HG03039 (cell line): ENCODE data around the gene FRMPD1.
"Not testable (repeated sequence)": the region's sequence is repeated elsewhere in the genome, so short reads cannot be mapped to it uniquely, and the experiment has no call there.

ENCODE experiments used
- ATAC-seq: cut with Tn5 transposase; IDR thresholded peaks from one replicate; pipeline ENCODE4 v1.9.1; 2021; ENCODE audit warnings: mild to moderate bottlenecking, moderate library complexity; ENCODE audit not compliant: unreplicated experiment

FRMPD1 gene

DNA sequence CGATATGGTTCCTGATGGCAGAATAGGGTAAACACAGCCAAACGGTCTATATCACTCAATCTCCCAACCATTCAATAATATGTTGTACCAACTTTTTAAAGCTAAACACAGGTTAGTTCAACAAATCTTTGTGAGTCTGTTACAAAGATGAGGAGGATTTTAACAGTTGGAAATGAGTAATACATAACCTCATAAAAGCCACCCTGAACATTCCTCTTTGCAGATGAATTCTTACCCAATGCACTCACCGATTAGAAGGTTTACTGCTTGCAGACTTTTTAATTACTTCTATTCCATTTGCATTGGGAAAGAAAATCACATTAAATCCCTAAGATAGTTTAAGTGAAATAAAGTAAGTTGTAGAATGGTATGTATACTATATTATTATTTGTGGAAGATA is 79.5 kb downstream of the FRMPD1 start:
- no peak for ATAC-seq

DNA sequence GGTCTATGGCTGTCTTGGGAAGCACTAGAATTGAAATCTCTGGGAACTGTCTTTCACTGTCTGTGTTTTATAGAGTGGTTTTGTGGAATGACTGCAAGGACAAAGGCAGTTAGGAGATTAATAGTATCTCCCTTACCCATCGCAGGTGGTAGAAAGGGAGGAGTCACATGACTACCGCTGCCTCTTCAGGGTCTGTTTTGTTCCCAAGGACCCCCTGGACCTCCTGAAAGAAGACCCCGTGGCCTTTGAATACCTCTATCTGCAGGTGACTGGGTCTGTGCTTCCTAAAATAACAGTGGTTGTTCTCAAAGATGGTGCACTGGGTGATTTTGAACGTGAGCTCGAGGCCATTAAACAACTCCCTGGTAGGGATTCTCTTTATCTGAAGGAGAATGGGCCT is 80.1 kb downstream of the FRMPD1 start:
- no peak for ATAC-seq

DNA sequence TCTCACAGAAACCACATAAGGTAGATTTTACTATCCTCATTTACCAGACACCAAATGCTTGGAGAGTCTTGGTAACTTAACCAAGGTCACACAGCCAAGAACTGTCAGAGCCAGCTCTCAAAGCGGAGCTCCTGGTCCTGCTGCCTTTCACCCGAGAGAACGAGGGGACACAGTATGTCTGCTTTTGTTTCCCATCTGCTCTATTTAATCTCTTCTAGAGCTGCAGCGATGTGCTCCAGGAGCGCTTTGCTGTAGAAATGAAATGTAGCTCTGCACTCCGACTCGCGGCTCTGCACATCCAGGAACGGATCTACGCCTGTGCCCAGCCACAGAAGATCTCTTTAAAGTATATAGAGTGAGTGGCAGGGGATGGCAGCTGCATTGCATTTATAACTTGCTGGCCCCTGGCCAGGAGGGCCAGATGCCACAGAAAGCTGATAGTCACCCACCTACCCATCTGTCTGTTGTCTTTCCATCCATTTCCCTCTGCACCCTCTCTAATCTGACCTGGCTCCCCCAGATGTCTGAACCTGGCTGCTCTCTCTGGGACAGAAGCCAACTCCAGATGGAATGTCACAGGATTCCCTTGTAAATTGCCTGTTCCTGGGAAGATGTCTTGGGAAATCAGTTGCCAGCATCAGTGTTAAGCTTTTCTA is 81.5 kb downstream of the FRMPD1 start:
- ATAC-seq: no peak

DNA sequence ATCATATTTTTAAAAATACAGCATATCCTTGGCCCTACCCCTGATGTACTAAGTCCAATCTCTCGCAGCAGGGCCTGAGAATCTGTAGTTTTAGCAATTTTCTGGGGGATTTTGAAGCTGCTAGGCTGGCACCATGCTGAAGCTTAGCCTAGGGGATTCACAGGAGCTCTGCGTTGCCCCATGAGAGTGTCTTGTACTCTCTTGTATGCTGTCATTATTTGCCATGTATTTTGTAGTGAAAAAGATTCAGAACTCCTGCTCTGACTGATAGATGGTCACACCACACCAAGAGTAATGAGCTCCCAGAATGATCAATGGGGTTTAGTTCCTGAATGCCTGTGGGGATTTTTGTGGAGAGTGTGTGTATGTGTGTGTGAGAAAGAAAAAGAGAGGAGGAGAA is 82.2 kb downstream of the FRMPD1 start:
- ATAC-seq: no peak

DNA sequence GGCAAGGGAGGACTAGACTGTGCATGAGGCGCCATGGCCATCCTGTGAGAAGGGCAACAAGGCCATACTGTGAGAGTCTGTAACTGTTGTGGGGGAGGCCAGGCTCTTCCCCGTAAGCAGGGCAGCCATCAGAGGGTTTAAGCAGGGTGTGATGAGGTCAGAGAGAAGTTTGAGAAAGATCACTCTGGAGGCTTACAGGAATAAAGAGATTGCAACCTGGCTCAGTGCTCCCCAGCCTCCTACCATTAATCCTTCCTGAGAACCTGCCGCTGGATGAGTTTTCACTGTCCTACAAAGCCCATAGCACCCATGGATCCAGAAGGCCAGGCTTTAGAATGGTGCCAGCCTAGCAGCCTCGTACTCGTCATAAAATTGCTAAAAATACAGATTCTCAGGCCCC is 88.5 kb downstream of the FRMPD1 start:
- ATAC-seq: no peak

DNA sequence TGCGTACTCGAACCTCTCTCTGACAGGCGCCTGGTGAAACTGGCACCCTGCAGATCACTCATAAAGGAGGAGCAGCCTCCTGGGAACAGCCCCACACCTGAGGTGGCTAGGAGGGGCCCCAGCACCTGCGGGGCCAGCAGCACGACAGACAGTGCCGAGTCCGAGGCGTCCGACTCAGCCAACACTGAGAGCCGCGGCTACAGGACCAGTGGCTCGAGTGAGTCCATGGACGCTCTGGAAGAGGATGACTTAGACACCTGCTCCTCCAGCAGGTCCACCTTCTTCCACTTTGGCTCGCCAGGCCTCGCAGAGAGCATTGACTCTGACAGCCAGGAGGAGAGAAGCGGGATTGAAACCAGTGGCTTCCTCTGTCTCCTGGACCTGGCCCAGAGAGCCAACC is 89.4 kb downstream of the FRMPD1 start:
- ATAC-seq: no peak

DNA sequence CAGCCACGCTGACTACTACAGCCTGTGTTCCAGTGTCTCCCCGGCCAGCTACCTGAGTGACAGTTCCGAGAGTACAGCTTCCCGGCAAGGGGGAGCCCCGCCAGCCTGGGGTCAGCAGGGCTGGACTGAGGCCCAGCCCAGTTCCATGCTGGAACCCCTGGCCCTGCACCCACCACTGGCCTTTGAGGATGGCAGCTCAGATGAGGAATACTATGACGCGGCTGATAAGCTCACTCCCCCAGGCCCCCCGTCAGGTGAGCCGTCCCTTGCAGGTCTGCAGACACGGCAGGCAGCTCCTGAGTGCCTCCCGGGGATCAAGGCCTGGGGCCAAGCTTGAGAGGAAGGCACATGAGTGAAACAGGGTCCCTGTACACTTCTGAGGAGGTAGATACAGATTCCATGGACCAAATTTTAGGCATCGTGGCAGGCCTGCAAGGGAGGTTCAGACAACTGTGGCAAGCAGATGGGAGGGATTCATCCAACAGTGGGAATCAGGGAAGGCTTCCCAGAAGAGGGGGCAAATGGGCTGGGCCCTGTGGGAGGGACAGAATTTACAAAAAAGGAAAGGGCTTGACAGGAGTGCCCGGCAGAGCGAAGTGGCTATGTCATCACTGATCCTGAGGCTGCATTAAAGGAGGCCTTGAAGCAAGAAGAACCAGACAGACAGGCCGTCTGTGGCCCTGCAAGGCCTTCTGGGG is 90.0 kb downstream of the FRMPD1 start:
- ATAC-seq: no peak

DNA sequence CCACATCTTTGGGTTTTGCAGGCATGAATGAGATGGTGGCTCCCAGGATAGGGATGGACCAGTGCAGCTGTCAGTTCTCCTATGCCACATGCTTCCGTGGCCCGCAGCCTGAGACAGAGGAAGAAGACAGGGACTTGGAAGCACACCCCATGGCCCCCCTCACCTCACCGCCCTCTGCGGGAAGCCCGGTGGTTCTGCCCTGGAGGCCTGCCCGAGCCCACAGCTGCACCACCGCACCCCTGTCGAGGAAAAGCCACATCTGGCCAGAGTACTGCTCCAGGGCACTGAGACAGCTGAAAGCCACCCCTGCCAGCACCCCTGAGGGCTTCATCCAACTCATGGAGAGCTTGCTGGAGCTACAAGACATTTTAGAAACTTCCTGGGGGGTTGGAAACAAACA is 95.2 kb downstream of the FRMPD1 start:
- ATAC-seq: no peak

DNA sequence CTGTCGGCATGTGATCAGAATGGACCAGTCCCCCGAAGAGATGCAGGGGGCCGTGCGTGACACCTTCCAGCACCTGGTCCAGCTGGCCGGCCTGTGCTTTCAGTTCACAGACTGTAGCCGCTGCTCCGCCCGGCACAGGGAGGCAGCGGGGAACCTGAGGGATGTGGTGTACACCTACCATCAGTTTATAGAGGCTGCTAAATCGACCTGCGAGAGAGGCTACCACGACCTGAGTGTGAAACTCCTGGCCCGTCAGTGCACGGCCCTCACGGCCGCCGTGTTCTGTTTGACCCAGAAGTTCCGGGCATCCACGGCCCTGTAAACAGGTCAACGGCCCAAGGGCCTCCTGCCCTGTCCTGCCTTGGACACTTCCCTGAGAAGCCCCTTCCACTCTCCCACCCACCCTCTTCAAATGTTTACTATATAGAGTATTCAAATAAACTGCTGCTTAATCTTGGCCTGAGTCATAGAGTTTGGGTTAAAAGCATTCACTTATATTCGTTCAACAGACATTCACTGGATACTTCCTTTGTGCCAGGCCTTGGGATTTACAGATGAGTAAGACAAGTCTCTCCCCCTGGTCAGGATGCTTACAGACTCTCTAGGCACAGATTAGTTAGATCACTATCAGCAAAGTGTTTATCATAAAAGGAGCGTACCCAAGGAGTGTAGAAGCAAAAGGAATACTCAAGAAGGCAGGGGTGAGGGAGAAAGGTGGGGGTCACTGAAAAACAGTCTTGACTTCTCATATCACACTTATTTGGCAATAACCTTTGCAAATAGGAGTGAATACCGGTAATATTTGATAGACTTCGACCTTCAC is 95.9 kb downstream of the FRMPD1 start:
- ATAC-seq: no peak

DNA sequence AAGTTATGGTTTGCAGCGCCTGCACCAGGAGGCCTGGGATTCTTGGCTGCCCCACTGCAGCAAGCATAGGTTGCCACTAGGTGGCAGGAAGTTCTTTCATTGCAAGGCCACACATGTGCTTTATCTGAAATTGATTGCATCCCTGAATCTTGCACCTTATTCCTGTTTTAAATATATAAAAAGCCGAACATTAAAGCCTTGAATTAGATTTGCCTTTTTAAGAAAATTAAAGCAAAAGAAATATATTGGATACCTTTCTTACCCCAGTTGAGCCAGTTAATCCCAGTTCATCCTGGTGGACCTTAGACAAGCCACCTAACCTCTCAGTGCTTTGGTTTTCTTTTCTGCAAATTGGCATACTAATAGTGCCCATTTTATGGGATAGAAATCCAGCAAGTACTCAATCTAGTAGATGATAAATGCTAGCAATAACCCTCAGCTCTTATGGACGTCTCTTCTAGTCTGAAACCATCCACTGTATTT is 96.6 kb downstream of the FRMPD1 start:
- no peak for ATAC-seq

DNA sequence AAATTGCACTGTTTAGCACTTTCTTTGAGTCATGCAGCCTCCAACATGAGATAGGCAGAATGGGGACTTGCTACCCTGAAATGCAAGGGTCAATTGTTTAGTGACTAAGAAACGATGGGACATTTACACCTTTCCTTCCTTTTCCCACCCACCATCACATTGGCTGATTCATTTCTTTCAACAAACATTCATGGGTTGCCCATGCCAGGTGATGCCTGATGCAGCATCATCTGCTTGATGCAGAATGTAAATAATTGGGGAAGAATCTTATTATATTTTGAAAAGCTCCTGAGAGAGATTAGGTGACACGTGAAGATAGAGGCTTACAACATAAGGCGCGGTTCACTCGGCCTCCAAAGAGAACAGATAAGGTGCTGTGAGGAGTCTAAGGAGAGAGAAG is 98.4 kb downstream of the FRMPD1 start:
- no peak for ATAC-seq

DNA sequence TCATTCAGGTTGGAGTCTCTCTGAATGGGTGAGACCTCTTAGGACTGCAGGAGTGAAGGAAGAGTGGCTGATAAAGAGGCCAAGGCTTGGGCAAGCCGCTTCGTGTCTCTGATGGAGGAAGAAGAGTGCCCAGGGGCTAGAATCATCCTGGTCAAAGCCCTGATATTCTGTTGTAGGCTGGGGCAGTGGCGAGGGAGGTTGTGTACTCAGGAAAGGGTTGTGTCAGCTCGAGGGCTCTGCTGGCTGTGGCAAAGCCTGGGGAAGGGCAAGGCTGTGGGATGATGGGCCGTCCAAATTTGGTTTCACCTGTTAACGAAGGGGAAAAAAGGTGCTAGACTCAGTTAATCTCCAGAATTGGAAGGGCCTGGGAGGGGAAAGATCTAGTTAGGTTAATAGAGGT is 100.4 kb downstream of the FRMPD1 start:
- ATAC-seq: no peak

DNA sequence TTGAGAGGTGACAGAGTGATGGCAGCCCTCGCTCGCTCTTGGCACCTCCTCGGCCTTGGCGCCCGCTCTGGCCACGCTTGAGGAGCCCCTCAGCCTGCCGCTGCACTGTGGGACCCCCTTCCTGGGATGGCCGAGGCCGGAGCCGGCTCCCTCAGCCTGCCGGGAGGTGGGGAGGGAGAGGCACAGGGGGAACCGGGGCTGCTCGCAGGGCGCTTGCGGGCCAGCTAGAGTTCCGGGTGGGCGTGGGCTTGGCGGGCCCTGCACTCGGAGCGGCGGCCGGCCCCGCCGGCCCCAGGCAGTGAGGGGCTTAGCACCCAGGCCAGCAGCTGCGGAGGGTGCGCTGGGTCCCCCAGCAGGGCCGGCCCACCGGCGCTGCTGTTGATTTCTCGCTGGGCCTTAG is 101.0 kb downstream of the FRMPD1 start:
- ATAC-seq: not testable (repeated sequence)

DNA sequence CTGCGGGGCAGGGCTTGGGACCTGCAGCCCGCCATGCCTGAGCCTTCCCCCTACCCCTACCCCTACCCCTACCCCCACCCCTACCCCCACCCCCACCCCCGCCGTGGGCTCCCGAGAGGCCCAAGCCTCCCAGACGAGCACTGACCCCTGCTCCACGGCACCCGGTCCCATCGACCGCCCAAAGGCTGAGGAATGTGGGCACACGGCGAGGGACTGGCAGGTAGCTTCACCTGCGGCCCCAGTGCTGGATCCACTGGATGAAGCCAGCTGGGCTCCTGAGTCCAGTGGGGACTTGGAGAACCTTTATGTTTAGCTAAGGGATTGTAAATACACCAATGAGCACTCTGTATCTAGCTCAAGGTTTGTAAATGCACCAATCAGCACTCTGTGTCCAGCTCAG is 101.4 kb downstream of the FRMPD1 start:
- ATAC-seq: not testable (repeated sequence)

DNA sequence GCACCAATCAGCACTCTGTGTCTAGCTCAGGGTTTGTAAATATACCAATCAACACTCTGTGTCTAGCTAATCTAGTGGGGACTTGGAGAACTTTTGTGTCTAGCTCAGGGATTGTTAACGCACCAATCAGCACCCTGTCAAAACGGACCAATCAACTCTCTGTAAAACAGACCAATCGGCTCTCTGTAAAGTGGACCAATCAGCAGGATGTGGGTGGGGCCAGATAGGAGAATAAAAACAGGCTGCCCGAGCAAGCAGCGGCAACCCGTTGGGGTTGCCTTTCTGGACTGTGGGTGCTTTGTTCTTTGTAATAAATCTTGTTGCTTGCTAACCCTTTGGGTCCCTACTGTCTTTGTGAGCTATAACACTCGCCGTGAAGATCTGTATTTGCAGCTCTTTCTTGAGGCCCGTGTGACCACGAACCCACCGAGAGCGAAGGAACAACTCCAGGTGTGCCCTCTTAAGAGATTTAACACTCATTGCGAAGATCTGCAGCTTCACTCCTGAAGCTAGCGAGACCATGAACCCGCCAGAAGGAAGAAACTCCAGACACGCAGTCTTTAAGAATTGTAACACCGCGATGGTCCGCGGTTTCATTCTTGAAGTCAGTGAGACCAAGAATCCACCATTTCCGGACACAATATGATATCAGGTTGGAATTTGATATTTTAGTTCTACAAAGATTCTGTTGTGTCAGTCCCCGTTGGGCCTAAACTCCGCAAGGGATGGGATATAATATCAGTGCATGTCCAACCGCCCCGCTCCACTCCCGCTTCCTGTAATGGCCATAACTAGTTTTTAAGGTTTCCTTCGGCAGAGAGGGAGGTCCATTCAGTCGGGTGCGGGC is 102.1 kb downstream of the FRMPD1 start:
- ATAC-seq: no peak

DNA sequence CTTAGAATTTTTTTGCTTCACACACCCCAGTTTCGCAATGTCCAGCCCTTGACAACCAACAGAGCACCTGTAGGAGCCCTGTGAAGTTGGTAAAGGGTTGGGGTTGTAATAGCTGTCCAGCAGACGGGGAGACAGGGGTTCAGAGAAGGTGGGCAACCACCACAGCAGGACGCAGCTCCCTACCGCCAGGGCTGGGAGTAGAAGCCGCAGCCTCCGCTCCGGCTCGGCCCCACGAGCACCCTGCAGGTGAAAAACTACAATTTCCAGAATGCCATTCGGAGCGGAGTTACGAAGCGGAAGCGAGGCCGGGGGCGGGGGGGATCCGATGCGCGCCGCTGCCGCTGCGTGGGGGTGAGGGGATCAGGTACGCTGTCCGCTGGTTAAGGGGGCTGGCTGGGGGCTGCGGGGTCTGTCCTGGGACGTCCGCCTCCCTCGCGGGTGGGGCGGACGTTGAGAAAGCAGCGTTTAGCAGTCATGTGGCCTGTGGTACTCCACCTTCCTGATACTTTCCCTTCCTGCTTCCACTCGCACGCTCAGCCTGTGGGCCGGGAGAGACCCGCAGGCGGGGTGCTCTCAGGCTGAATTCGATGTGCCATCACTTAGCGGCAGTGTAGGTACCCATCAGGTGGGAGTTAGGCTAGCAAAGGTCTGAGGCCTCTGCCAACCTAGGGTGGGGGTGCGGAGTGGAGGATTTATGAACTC is 102.9 kb downstream of the FRMPD1 start, which contains the start of gene TRMT10B:
TRMT10B (plus strand) TSS at position 317 of the 702 bp plus-strand sequence. CDS start 8,127 bp downstream, outside the sequence.
- peak; percentile 68 for ATAC-seq

DNA sequence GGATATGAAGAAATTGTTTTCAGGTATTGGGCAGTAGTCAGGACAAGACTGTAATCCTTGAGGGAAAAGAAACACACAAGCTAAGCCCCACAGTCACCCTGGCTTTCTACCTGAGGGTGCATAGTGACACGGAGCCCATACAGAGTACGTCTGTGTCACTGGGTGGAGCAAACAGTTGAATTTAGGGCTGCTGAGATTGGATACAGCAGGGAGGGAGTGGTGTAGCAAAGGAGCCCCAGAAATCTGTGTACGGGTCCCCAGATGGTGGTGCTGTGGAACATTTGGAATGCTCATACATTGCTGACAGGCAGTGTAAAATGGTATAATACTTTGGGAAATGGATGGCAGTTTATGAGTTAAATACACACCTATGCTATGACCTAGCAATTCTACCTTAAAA is 108.0 kb downstream of the FRMPD1 start:
- ATAC-seq: no peak

DNA sequence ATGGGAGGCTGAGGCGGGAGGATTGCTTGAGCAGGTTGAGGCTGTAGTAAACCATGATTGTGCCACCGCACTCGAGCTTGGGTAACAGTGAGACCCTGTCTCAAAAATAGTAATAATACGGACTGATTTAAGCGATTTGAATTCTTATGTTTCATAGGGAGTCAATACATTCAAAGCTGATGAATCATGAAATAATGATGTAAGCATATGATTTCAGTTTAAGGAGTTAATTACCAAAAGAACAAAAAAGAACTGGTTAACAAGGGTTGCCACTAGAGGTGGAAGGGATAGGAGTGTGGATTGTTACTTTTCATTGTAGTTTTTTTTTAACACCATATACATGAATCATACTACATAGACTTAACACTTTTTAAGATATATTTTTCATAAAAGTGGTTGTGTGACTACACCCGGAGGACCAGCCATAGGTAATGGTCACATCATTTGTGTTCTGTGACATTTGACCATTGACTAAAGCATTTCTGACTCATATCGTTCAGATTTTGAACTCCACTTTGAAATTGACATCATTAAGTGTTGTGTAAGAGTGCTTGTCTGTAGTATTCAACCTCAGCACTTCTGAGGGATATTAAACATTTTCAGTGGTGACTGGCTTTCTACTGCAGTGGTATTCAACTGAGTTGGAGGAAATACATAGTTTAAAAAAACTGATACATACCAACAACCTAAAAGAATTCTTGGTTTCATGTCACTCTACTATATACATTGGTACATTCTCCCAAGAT is 109.8 kb downstream of the FRMPD1 start:
- ATAC-seq: no peak

DNA sequence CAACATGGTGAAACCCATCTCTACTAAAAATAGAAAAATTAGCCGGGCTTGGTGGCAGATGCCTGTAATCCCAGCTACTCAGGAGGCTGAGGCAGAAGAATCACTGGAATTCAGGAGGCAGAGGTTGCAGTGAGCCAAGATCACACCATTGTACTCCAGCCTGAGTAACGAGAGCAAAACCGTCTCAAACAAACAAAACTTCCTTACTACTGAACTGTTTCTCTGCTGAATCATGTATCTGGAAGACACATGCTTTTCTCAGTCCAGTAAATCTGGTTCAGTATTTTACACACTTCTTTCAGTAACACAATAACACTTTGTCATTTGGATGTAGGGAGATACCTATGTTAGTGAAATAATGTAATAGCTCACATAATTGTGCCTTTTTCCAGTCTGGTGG is 110.8 kb downstream of the FRMPD1 start:
- ATAC-seq: no peak
